ENCODE data around the gene MEGF11. TPM values are rescaled to one million over a fixed set of nuclear protein-coding genes. Genes with fewer than 3 reads are reported as not detected.

MEGF11 gene
- polyA plus RNA-seq, 1 experiment = 0.04 TPM

DNA sequence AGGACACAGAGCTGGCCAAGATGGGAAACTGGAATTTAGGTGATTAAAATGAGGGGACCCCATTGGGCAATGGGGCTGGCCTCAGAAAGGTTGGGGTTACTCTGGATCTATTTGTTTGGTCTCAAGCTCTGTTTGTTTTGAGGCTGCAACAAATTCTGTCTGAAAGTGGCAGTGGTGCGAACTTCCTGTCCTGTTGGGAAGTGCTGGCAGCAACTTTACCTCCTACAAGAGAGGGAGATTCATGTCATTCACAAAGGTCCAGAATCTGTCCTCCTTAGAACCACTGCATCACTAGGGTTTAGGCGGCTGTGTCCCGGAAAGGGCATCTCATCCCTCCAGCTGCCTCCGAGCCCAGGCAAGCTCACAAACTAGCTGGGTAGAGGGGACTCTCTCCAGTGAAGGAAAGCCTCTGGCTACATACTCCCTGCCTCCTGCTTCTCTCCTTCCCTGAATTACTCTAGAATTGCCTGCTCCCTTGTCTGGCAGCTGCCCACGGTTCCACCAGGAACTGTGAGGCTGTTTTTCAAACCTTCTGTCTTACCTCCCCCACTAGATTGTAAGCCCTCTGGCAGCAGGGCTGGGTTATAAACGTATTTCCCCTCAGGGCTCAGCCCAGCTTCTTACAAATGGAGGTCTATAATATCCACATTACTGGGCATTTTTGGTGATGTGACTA lies 23.6 kb downstream of the MEGF11 start:
- CTCF ChIA-PET = no interaction called here

DNA sequence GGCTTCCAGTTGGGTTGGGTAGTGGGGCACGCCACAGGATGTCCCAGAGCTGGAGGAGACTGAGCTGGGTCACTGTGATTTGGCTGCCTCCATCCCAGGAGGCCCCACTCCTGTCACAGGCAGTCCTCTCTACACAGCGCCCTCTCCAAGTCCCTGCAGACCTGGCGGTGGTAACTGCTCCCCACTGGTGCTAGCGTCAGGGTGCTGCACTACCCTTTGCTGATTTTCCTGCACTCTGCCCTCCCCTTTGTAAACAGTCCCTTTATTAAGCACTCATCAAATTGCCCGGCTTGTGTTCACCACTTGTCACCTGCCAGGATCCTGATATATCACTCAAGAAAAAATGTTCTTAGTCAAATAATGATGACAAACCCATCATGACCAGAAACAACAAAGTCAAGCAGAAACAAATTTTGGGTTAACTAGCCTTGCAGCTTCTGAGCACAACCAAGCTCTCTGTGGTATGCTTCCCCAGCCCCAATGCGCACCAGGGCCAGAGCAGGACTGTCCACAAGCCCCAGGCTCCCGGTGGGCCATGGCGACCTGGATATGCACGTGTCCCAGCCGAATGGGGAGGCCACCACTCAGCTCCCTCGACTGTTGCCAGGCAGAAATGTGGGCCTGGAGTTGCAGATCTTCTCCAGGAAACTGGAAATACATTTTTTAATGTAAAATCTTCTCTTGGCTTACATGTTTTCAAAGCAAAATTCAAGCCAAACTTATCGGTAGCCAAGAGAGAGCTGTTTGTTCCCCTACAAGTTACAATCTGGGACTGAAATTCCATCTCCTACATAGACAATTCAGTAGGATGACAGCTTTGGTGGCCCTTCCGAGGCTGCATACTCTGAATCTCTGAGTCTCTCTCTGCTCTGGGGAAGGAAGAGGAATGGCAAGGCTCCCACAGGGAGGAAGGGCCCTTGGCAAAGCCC lies 24.5 kb downstream of the MEGF11 start:
- no peak for TF ChIP-seq CTCF (IDR thresholded peaks at IDR 0.05; ENCODE audit: insufficient read depth, low read depth, low read length)
- H3K36me3 ChIP-seq (ENCODE audit: control insufficient read depth, insufficient read depth, low read length) = no peaks in the 10 kb centered on the region
- POLR2A ChIA-PET = no interaction called here
- CTCF ChIA-PET = no interaction called here
- DNase-seq (ENCODE audit: low read depth) = no peak
- H3K4me3 ChIP-seq (ENCODE audit: low read depth, low read length) = no peak overlapping the region
- peaks cover 3% of the 10 kb centered on the region; the same call in 1 of the 2 replicates for H3K27me3 ChIP-seq (ENCODE audit: control insufficient read depth, insufficient read depth, low read length)

More for the DNA sequence above, 23.6 kb downstream of the MEGF11 start:
- DNase-seq (ENCODE audit: low read depth) = no peak
- POLR2A ChIA-PET = no interaction called here
- Histone ChIP-seq H3K36me3 (ENCODE audit: control insufficient read depth, insufficient read depth, low read length) (no peaks in the 10 kb centered on the region), H3K4me3 (ENCODE audit: low read depth, low read length) (no peak overlapping the region), H3K27me3 (ENCODE audit: control insufficient read depth, insufficient read depth, low read length) (peaks cover 3% of the 10 kb centered on the region; the same call in 1 of the 2 replicates)
- TF ChIP-seq CTCF (IDR thresholded peaks at IDR 0.05; ENCODE audit: insufficient read depth, low read depth, low read length) = no peak

DNA sequence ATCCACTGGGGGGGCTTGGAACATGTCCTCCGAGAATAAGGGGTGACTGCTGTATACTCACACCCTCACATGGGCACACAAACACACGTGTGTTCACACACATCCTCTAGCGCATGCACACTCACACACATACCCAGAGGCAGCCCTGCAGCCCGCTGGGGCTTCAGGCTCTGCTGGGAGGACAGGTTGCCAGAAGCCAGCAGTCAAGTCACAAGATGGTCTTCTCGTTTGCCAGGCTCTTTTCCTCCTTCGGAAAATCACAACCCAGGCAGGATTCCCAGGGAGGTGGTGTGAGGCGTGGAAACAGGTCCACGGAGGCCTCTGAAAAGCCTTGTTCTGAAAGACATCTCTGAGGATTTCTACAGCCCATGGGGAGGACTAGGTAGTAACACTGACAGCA lies 26.8 kb downstream of the MEGF11 start:
- peaks cover 3% of the 10 kb centered on the region; the same call in 1 of the 2 replicates for H3K27me3 ChIP-seq (ENCODE audit: control insufficient read depth, insufficient read depth, low read length)
- no peak for DNase-seq (ENCODE audit: low read depth)
- no peaks in the 10 kb centered on the region for H3K36me3 ChIP-seq (ENCODE audit: control insufficient read depth, insufficient read depth, low read length)
- CTCF ChIA-PET = no interaction called here
- no peak overlapping the region for H3K4me3 ChIP-seq (ENCODE audit: low read depth, low read length)
- TF ChIP-seq CTCF (IDR thresholded peaks at IDR 0.05; ENCODE audit: insufficient read depth, low read depth, low read length) = no peak
- POLR2A ChIA-PET = no interaction called here

GRCh38 chr15:66225656-66226274 lies 27.8 kb downstream of the MEGF11 start:
- no peak for DNase-seq (ENCODE audit: low read depth)
- no peak for TF ChIP-seq CTCF (IDR thresholded peaks at IDR 0.05; ENCODE audit: insufficient read depth, low read depth, low read length)
- CTCF ChIA-PET = no interaction called here
- Histone ChIP-seq H3K36me3 (ENCODE audit: control insufficient read depth, insufficient read depth, low read length) (no peaks in the 10 kb centered on the region), H3K27me3 (ENCODE audit: control insufficient read depth, insufficient read depth, low read length) (peaks cover 2% of the 10 kb centered on the region), H3K4me3 (ENCODE audit: low read depth, low read length) (no peak overlapping the region)
- POLR2A ChIA-PET = no interaction called here

DNA sequence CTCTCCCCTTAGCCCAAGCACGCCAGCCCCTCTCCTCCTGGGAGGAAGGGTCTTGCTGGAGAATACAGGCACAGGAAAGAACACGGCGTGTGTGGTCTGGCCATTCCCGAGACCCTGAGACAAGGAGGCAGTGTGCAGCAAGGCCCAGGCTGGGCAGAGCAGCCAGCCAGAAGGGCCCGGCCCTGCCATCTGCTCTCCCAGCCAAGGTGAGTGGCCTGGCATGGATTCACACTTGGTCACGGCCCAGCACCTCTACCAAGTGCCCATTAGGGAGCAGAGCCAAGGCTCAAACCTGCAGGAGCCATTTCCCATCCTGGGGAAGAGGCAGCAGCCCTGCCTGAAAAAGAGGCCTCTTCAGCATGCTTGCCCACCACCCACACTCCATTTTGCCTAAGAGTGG lies 28.6 kb downstream of the MEGF11 start:
- ChIA-PET POLR2A (no interaction called here), CTCF (no interaction called here)
- Histone ChIP-seq H3K36me3 (ENCODE audit: control insufficient read depth, insufficient read depth, low read length) (no peaks in the 10 kb centered on the region), H3K27me3 (ENCODE audit: control insufficient read depth, insufficient read depth, low read length) (peaks cover 2% of the 10 kb centered on the region), H3K4me3 (ENCODE audit: low read depth, low read length) (no peak overlapping the region)
- no peak for TF ChIP-seq CTCF (IDR thresholded peaks at IDR 0.05; ENCODE audit: insufficient read depth, low read depth, low read length)
- no peak for DNase-seq (ENCODE audit: low read depth)
